Erythroblast (primary cell): ENCODE measurements around the gene NPHS1.
"Not testable (repeated sequence)": the region's sequence is repeated elsewhere in the genome, so short reads cannot be mapped to it uniquely, and the experiment has no call there.

Source experiments
- DNase-seq, 2 experiments: peaks; one replicate each; lab custom pipeline; 2025; lab: John Stamatoyannopoulos, UW
- GATA1 ChIP-seq: IDR thresholded peaks from 2 replicates; pipeline ENCODE4 v1.6.1; 2011; ENCODE audit warnings: low read depth, mild to moderate bottlenecking, control low read depth, low read length, moderate library complexity
- POLR2A ChIP-seq: IDR thresholded peaks from 2 replicates; pipeline ENCODE4 v1.6.1; 2011; ENCODE audit warnings: mild to moderate bottlenecking, low read length

Gene NPHS1

GRCh38 chr19:35887197-35887596 lies 34.9 kb upstream of the NPHS1 start:
- no peak for DNase-seq
- TF ChIP-seq POLR2A: no peak
- no peak for TF ChIP-seq GATA1

- no peak for DNase-seq
- TF ChIP-seq POLR2A (no peak), GATA1 (no peak)
These were observed 33.6 kb upstream of the NPHS1 start for GRCh38 chr19:35885904-35886303.

GRCh38 chr19:35885225-35885738 lies 33.0 kb upstream of the NPHS1 start:
- TF ChIP-seq POLR2A (no peak), GATA1 (no peak)
- DNase-seq: no peak

GRCh38 chr19:35883882-35884281 lies 31.6 kb upstream of the NPHS1 start:
- no peak for DNase-seq
- TF ChIP-seq GATA1 (no peak), POLR2A (no peak)

- DNase-seq: peak; percentile 54 to 63
- TF ChIP-seq GATA1 (no peak), POLR2A (no peak)
These were observed 30.0 kb upstream of the NPHS1 start for GRCh38 chr19:35882114-35882832.

- DNase-seq: peak; percentile 85 to 92
- TF ChIP-seq GATA1 (no peak), POLR2A (no peak)
These were observed 27.5 kb upstream of the NPHS1 start for GRCh38 chr19:35879770-35880317.

GRCh38 chr19:35879068-35879467 lies 26.8 kb upstream of the NPHS1 start:
- TF ChIP-seq POLR2A: no peak
- no peak for TF ChIP-seq GATA1
- no peak for DNase-seq

- no peak for TF ChIP-seq POLR2A
- no peak for TF ChIP-seq GATA1
- no peak for DNase-seq
These were observed 22.2 kb upstream of the NPHS1 start for GRCh38 chr19:35874392-35874930.

- TF ChIP-seq POLR2A: no peak
- TF ChIP-seq GATA1: no peak
- DNase-seq: no peak
These were observed 19.9 kb upstream of the NPHS1 start for GRCh38 chr19:35872180-35872579.

- no peak for DNase-seq
- no peak for TF ChIP-seq GATA1
- TF ChIP-seq POLR2A: no peak
These were observed 19.3 kb upstream of the NPHS1 start for GRCh38 chr19:35871611-35872010.

GRCh38 chr19:35870798-35871197 lies 18.5 kb upstream of the NPHS1 start:
- no peak for DNase-seq
- TF ChIP-seq POLR2A (no peak), GATA1 (no peak)

- not testable (repeated sequence) for DNase-seq
These were observed 17.9 kb upstream of the NPHS1 start for GRCh38 chr19:35870124-35870736.

- peak; percentile 87 for DNase-seq
- TF ChIP-seq POLR2A: no peak
- TF ChIP-seq GATA1: no peak
These were observed 17.2 kb upstream of the NPHS1 start for GRCh38 chr19:35869327-35870123.
